DOHH2 (cell line): ENCODE data around the gene CFAP57.

ENCODE experiments used
- CTCF ChIP-seq: fragments of 200-600 bp; sonication (generic); IDR thresholded peaks from one replicate; pipeline ENCODE4 v1.5.1; 2014; ENCODE audit warnings: antibody characterized with exemption, mild to moderate bottlenecking, low read depth, low read length; ENCODE audit not compliant: poor library complexity, severe bottlenecking
- EZH2phosphoT487 ChIP-seq: fragments of 200-600 bp; sonication (generic); IDR thresholded peaks from 2 replicates; pipeline ENCODE4 v1.6.1; 2017; ENCODE audit warnings: borderline replicate concordance, mild to moderate bottlenecking, antibody characterized with exemption, low read length, moderate library complexity, mixed read lengths

DNA sequence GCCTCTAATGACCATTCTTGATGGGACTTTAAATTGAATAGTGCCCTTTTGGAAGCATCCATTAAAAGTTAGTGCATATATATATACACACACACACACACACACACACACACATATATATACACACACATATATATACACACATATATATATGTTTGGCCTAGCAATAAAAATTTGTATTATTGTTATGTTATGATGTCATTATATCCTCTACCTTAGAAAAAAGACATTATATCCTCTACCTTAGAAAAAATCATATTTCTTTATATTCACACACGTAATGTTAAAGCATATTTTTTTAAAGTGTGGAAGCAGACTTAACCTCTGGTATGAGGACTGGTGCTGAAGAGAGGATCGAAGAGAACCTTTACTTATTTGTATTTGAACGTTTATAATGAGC, 43.3 kb upstream of the CFAP57 start:
- TF ChIP-seq CTCF (no peak), EZH2phosphoT487 (no peak)
